HepG2 (cell line): ENCODE measurements around the gene CNPY4.

Source experiments
- ARNTL ChIP-seq: sonication (generic); formaldehyde crosslinking; IDR thresholded peaks from 2 replicates; pipeline ENCODE4 v1.4.0; 2020; ENCODE audit warnings: mild to moderate bottlenecking, missing genetic modification reagents
- EZH2 ChIP-seq: conservative IDR thresholded peaks from 2 replicates; pipeline ENCODE4 v1.6.1; 2012; ENCODE audit warnings: mild to moderate bottlenecking, low read depth, low read length, moderate library complexity
- JARID2 ChIP-seq: sonication (generic); formaldehyde crosslinking; IDR thresholded peaks from 2 replicates; pipeline ENCODE4 v1.8.1; 2023; ENCODE audit warnings: missing genetic modification reagents, inconsistent platforms; ENCODE audit not compliant: insufficient replicate concordance
- PBX2 ChIP-seq: IDR thresholded peaks from 2 replicates; pipeline ENCODE4 v1.6.1; 2016; ENCODE audit warnings: control low read depth
- PHF8 ChIP-seq: sonication (generic); formaldehyde crosslinking; IDR thresholded peaks from 2 replicates; pipeline ENCODE4 v1.5.0; 2020; ENCODE audit warnings: missing genetic modification reagents
- POLR2AphosphoS5 ChIP-seq: IDR thresholded peaks from 2 replicates; pipeline ENCODE4 v1.6.1; 2012; ENCODE audit warnings: low read depth, low read length
- SIN3A ChIP-seq: IDR thresholded peaks from 2 replicates; pipeline ENCODE4 v1.6.1; 2011; ENCODE audit warnings: low read depth, mild to moderate bottlenecking, control low read depth, low read length, borderline replicate concordance
- TCF12 ChIP-seq, 2 experiments: fragments of 450-650 bp in 1 of 2; sonication (generic) in 1 of 2; formaldehyde crosslinking in 1 of 2; IDR thresholded peaks; 2 replicates each; pipeline versions ENCODE4 v1.6.1 to v1.8.0; 2017 to 2022; ENCODE audit warnings: antibody characterized with exemption in 1 of 2, mild to moderate bottlenecking in 1 of 2, missing genetic modification reagents in 1 of 2, moderate library complexity in 1 of 2
- ZBTB34 ChIP-seq: sonication (generic); formaldehyde crosslinking; IDR thresholded peaks from 2 replicates; pipeline ENCODE4 v1.8.0; 2022; ENCODE audit warnings: mild to moderate bottlenecking, missing genetic modification reagents

DNA sequence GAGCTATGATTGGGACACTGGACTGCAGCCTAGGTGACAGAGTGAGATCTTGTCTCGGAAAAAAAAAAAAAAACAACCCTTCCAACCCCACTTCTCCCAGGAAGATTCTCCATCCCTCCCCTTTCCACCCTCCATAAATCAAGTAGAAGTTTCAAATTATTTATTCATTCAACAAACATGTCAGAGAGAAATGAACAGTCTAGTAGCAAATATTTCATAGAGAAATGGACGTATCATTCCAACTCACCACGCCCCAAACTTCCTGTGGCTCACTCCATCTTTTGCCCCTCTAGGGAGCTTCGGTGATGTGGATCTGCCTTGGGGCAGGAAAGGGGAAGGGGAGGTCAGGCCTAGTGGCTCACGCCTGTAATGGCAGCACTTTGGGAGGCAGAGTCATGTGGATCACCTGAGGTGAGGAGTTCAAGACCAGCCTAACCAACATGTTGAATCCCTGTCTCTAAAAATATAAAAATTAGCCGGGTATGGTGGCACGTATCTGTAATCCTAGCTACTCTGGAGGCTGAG is 39.7 kb downstream of the CNPY4 start:
- TF ChIP-seq EZH2 (no peak), POLR2AphosphoS5 (no peak), JARID2 (CRISPR knock-in tag) (no peak), SIN3A (no peak), TCF12 (IDR thresholded peaks at IDR 0.05) (no peak), TCF12 (CRISPR knock-in tag; IDR thresholded peaks at IDR 0.05) (no peak), ZBTB34 (no peak), PHF8 (CRISPR knock-in tag) (no peak), ARNTL (CRISPR knock-in tag) (no peak), PBX2 (CRISPR knock-in tag) (no peak)
